B cell (primary cell): Measurements from ENCODE around the gene UTP25. TPM values are rescaled to one million over a fixed set of nuclear protein-coding genes. Genes with fewer than 3 reads are reported as not detected.

Source experiments
- ATAC-seq: fragments of 200-7000 bp; cut with Tn5 transposase; one replicate; pipeline ENCODE4 v1.10.0; 2021; ENCODE audit warnings: low read depth, mild to moderate bottlenecking, moderate number of reproducible peaks, moderate library complexity
- CTCF ChIA-PET: fragments of 350-600 bp; sonication (Branson Sonifier 250); formaldehyde crosslinking; loops from one replicate; lab custom pipeline; 2021; ENCODE audit warnings: antibody characterized with exemption, inconsistent platforms; lab: Charles Lee
- POLR2A ChIA-PET: fragments of 350-600 bp; sonication (Branson Sonifier 250); formaldehyde crosslinking; loops from one replicate; lab custom pipeline; 2021; ENCODE audit warnings: antibody characterized with exemption; lab: Charles Lee
- DNase-seq: peaks from one replicate; pipeline ENCODE4 v3.0.0; 2013
- H2AFZ ChIP-seq: 2 replicates; pipeline ENCODE4 v1.6.1; 2012; ENCODE audit warnings: mild to moderate bottlenecking, low read depth, low read length; ENCODE audit not compliant: insufficient read depth, poor library complexity, severe bottlenecking
- H3K27ac ChIP-seq, 2 donors: 1 replicate in 1 of 2; 2 replicates in 1 of 2; pipeline ENCODE4 v1.5.1; 2012 to 2013; ENCODE audit warnings: low read length in 2 of 2, mild to moderate bottlenecking in 2 of 2, moderate library complexity in 1 of 2
- H3K27me3 ChIP-seq, 4 experiments: fragments of 200-600 bp in 1 of 4; sonication (generic) in 1 of 4; replicated peaks in 1 of 4; 1 replicate in 2 of 4; 2 replicates in 2 of 4; pipeline versions ENCODE4 v1.6.1 to v1.7.0; 2013 to 2016; ENCODE audit warnings: low read length in 3 of 4, mild to moderate bottlenecking in 2 of 4, mixed read lengths in 1 of 4, moderate library complexity in 1 of 4; ENCODE audit not compliant: insufficient read depth in 4 of 4, control insufficient read depth in 3 of 4; ENCODE audit errors: control extremely low read depth in 1 of 4
- H3K36me3 ChIP-seq, 2 experiments: replicated peaks in 1 of 2; 1 replicate in 1 of 2; 2 replicates in 1 of 2; pipeline versions ENCODE4 v1.6.1 to v1.7.1; 2013; ENCODE audit warnings: low read length in 1 of 2; ENCODE audit not compliant: insufficient read depth in 2 of 2, control insufficient read depth in 1 of 2; ENCODE audit errors: control extremely low read depth in 1 of 2, extremely low read depth in 1 of 2
- H3K4me1 ChIP-seq, 2 donors: fragments of 200-600 bp in 1 of 2; sonication (generic) in 1 of 2; 1 replicate in 1 of 2; 2 replicates in 1 of 2; pipeline versions ENCODE4 v1.5.1 to v1.6.1; 2013 to 2017; ENCODE audit warnings: low read length in 2 of 2; ENCODE audit not compliant: control insufficient read depth in 2 of 2, insufficient read depth in 2 of 2
- H3K4me2 ChIP-seq: replicated peaks from 2 replicates; pipeline ENCODE3; 2012; ENCODE audit warnings: mild to moderate bottlenecking, low read depth, low read length; ENCODE audit not compliant: poor library complexity, severe bottlenecking
- H3K4me3 ChIP-seq, 5 experiments: fragments of 200-600 bp in 1 of 5; sonication (generic) in 1 of 5; 1 replicate in 3 of 5; 2 replicates in 2 of 5; pipeline versions ENCODE4 v1.5.1 to v1.7.0; 2011 to 2016; ENCODE audit warnings: low read length in 4 of 5, mild to moderate bottlenecking in 4 of 5, low read depth in 2 of 5, control low read depth in 1 of 5, moderate library complexity in 1 of 5; ENCODE audit not compliant: insufficient read depth in 1 of 5; ENCODE audit errors: control extremely low read depth in 1 of 5, extremely low read depth in 1 of 5
- H3K79me2 ChIP-seq: fragments of 200-600 bp; sonication (generic); one replicate; pipeline ENCODE4 v1.6.0; 2016; ENCODE audit warnings: low read length; ENCODE audit not compliant: control insufficient read depth, insufficient read depth
- H3K9ac ChIP-seq: fragments of 200-600 bp; sonication (generic); 2 replicates; pipeline ENCODE4 v1.6.1; 2017; ENCODE audit warnings: mild to moderate bottlenecking, low read length, moderate library complexity
- H3K9me3 ChIP-seq, 3 donors: one replicate each; pipeline versions ENCODE4 v1.6.1 to v1.7.1; 2013; ENCODE audit warnings: low read length in 2 of 3; ENCODE audit not compliant: control insufficient read depth in 2 of 3, insufficient read depth in 1 of 3; ENCODE audit errors: control extremely low read depth in 1 of 3
- H4K20me1 ChIP-seq: 2 replicates; pipeline ENCODE4 v1.6.0; 2012; ENCODE audit warnings: mild to moderate bottlenecking, low read length; ENCODE audit not compliant: insufficient read depth, control insufficient read depth, poor library complexity, severe bottlenecking
- H3K27ac Mint-ChIP-seq: one replicate; pipeline ENCODE4 v1.8.0; 2021; ENCODE audit warnings: mixed read lengths
- H3K27me3 Mint-ChIP-seq: one replicate; pipeline ENCODE4 v1.8.0; 2021; ENCODE audit warnings: mixed read lengths
- H3K4me1 Mint-ChIP-seq: one replicate; pipeline ENCODE4 v1.8.0; 2021; ENCODE audit warnings: mixed read lengths
- H3K4me3 Mint-ChIP-seq: one replicate; pipeline ENCODE4 v1.8.0; 2021; ENCODE audit warnings: mixed read lengths
- H3K9me3 Mint-ChIP-seq: one replicate; pipeline ENCODE4 v1.8.0; 2022; ENCODE audit warnings: mixed read lengths; ENCODE audit not compliant: insufficient read depth
- CTCF ChIP-seq: fragments of 200-600 bp; IDR thresholded peaks from one replicate; pipeline ENCODE4 v1.8.0; 2022; ENCODE audit warnings: antibody characterized with exemption, mild to moderate bottlenecking
- EZH2 ChIP-seq: IDR thresholded peaks from 2 replicates; pipeline ENCODE4 v1.6.1; 2012; ENCODE audit warnings: borderline replicate concordance, low read depth, mild to moderate bottlenecking, moderate library complexity, low read length; ENCODE audit not compliant: insufficient read depth, poor library complexity, severe bottlenecking
- WGBS: methylation state at CpG from one replicate; pipeline ENCODE4 v1.1.5; 2013; ENCODE audit warnings: missing lambda C conversion rate; ENCODE audit not compliant: insufficient coverage; 5-methylcytosine and 5-hydroxymethylcytosine counted together
- intact Hi-C: fragments of 100-400 bp; cut with micrococcal nuclease; formaldehyde crosslinking; loops from one replicate; pipeline ENCODE4 v1.10.0; 2022
- polyA plus RNA-seq: library from polyadenylated mRNA; depleted of rRNA; stranded (reverse); fragments of >200 nt; gene quantifications from 2 replicates; pipeline ENCODE4 v1.2.3, GENCODE V29; 2012
- total RNA-seq, 2 donors: library from RNA; stranded (reverse); fragments of 120-200 nt in 1 of 2; gene quantifications; 1 replicate in 1 of 2; 2 replicates in 1 of 2; pipeline versions ENCODE4 v1.2.3 to v1.2.4, GENCODE V29; 2013 to 2022

UTP25 gene
- total and polyA plus RNA-seq, 2 donors (not counting 1 experiment from before 2014, with no cell fraction given): 6.2 to 16.6 TPM

- ChIA-PET CTCF (interaction anchor here (1.6 kb wide), 1 partner anchor 21 kb away, joined by 5 read pairs; no protein-coding TSS in a partner anchor), POLR2A (no interaction called here)
- H3K27me3 Mint-ChIP-seq: peaks cover 14% of the 10 kb centered on the region
- Histone ChIP-seq H3K36me3 (no peaks in the 10 kb centered on the region), H3K9me3 (peaks cover 0 to 8% (median 0%) of the 10 kb centered on the region in 3 donors), H3K4me2 (no peak overlapping the region), H3K79me2 (no peaks in the 10 kb centered on the region), H3K4me3 (no peak overlapping the region), H4K20me1 (no peaks in the 10 kb centered on the region), H3K4me1 (peaks cover 10 to 13% of the 10 kb centered on the region in 2 donors), H3K9ac (no peak overlapping the region), H2AFZ (no peak overlapping the region), H3K27ac (no peak overlapping the region), H3K27me3 (peaks cover 0 to 18% (median 9%) of the 10 kb centered on the region in 4 experiments)
- ATAC-seq: no peak
- no peak overlapping the region for H3K4me3 Mint-ChIP-seq
- no CpG with 5 or more reads among the region's 4 CpGs for WGBS
- H3K4me1 Mint-ChIP-seq: peaks cover 11% of the 10 kb centered on the region
- no peak for DNase-seq
- TF ChIP-seq EZH2: no peak
- no peak for TF ChIP-seq CTCF
- intact Hi-C loops: no loop called here
- H3K9me3 Mint-ChIP-seq: no peaks in the 10 kb centered on the region
- no peak overlapping the region for H3K27ac Mint-ChIP-seq
These were observed 25.5 kb upstream of the UTP25 start for GRCh38 chr1:209802117-209802779.

- no peak overlapping the region for H3K4me3 ChIP-seq
- Mint-ChIP-seq H3K4me1 (peaks cover 11% of the 10 kb centered on the region), H3K9me3 (no peaks in the 10 kb centered on the region), H3K27ac (no peak overlapping the region), H3K4me3 (no peak overlapping the region), H3K27me3 (peaks cover 14% of the 10 kb centered on the region)
- no peaks in the 10 kb centered on the region for H3K79me2 ChIP-seq
- no peak overlapping the region for H3K4me2 ChIP-seq
- H3K9me3 ChIP-seq: peaks cover 0 to 8% (median 0%) of the 10 kb centered on the region in 3 donors
- ATAC-seq (no peak), DNase-seq (no peak)
- H3K4me1 ChIP-seq: peaks cover 10 to 13% of the 10 kb centered on the region in 2 donors
- H3K27me3 ChIP-seq: peaks cover 0 to 18% (median 9%) of the 10 kb centered on the region in 4 experiments
- POLR2A ChIA-PET: no interaction called here
- WGBS: 78% methylated on average over 2 of the region's 4 CpGs
- H2AFZ ChIP-seq: no peak overlapping the region
- CTCF ChIA-PET: interaction anchor here (1.6 kb wide), 1 partner anchor 20 kb away, joined by 5 read pairs; no protein-coding TSS in a partner anchor
- TF ChIP-seq EZH2: no peak
- TF ChIP-seq CTCF: no peak
- no peaks in the 10 kb centered on the region for H4K20me1 ChIP-seq
- intact Hi-C loops: no loop called here
- no peaks in the 10 kb centered on the region for H3K36me3 ChIP-seq
- H3K27ac ChIP-seq: no peak overlapping the region
- no peak overlapping the region for H3K9ac ChIP-seq
These were observed 25.0 kb upstream of the UTP25 start for GRCh38 chr1:209802780-209803152.
